HG02623 (cell line): ENCODE measurements around the gene TBC1D22A.

Experiments
- ATAC-seq: cut with Tn5 transposase; IDR thresholded peaks from one replicate; pipeline ENCODE4 v1.9.1; 2021; ENCODE audit warnings: moderate library complexity; ENCODE audit not compliant: unreplicated experiment

The TBC1D22A gene

DNA sequence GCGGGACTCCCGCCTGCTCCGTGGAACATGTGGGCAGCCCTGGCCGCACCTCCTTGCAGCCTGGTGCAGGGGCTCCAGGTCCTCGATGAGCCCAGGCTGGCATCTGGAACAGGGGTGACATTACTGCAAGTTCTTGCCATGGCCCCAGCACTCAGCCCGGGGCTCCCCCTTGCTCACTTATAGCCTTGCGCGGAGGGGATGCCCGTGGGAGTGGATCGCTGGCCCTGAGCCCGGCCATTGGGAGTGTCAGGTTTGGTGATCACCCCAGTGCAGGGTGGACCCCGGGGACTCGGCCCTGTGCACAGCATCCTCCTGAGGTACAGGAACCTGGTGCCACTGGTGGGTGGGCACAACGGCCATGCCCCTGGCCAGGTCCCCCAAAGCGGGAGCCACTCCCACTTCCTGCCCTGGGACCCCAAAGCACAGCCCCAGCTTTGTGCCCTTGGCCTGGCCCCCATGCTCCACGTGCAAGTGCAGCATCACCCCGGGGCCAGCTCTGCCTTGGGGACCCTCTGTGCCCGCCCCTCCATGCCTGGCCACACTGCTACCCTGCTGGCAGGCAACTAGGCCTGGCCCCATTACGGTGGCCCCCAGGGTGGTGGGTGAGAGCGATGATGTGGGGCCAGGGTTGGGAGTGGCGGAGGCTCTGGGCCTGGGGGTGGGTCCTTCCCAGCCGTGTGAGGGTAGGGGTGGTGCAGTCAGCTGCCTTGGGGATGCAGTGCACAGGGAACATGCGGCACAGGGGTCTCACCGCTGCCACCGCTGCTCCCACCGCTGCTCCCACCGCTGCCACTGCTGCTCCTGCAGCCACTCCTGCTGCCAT, 439.8 kb downstream of the TBC1D22A start:
- ATAC-seq, result no peak

DNA sequence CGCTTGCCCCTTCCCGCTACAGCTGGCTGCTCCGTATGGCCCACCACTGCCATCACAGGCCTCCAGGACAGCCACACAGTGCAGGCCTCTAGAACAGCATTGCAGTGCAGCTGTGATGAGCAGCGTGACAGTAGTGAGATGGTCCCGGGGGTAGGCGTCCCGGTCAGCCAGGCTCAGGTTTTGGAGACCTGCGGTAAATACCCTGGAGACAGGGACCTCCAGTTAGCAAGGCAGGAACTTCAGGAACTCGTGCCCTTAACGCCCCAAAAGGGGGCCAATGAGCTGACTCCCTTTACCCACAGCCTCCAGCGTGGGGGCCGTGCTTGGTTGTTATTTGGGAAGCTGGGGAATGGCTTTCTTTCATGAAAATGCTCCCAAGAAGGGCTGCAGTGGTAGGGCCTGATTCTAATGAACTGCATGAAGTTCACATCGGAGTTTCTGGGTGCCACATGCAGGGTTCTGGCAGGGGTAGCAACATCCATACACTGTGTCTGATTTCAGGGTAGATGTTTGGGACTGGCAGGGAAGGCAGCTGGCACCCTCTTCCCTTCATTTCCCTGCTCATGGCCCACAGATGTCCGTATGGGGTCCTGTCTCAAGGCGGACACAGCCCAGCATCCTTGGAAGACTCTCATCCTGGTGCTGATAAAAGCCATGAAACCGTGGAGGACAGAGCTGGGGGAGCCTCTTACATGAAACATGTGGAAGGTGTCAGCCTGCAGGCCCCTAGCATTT, 440.5 kb downstream of the TBC1D22A start:
- ATAC-seq, result no peak

DNA sequence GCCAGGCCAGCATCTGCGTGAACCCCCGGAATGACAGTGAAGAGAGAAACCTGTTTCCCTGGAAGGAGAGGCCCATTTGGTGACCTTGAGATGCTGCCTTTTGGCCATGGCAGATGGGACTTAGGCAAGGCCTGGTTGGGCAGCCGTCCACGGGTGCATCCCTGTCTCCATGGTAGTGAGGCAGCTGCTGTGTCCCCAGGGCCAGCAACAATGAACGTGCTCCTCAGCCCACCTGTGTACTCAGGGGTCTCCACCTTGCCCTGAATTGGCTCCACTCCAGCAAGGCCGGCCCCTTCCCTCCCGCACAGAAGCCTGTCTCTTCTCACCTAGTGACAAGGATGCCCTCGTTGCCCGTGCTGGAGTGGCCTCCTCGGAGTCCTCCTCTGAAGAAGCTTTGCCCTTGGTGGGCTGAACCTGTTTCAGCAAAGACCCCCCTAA, 441.1 kb downstream of the TBC1D22A start:
- no peak for ATAC-seq

DNA sequence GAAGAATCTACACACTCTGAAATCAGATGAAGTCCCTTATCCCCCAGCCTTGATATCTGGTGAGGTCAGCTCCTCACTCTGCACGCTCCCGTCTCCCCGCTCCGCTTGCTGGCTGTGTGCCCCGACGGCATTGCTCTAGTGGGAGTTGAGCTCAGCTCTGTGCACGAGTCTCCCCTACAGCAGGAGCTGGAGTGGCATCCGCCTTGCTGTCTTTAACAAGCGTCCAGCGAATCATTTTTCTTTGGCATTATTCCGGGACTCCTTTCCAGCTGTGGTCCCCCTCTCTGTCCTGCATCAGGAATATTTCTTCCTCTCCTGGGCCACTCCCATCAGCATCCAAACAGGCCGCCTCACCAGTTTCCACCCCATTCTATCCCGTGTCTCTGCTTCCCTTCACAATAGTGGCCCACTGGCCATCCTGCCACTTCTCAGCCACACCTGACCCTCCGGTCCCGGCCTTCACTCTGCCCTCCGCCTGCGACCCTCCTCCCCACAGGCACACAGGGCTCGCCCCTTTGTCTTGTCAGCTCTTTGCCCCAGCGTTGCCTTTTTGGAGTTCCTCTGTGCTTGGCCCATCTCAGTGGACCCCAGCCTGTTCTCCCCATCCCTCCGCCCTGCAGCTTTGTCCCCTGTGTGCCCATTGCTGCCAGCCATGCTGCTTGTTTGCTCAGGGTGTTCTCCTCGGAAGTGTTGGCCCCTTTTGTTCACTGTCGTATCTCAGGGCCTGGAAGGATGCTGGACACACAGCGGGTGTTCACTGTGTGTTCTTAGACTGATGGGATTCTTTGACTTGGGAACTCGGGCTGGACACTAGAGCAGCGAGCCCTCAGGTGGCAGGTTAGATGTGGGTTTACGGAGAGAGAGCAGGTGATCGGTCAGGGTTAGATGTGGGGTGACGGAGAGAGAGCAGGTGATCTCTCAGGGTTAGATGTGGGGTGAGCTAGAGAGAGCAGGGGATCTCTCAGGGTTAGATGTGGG, 441.8 kb downstream of the TBC1D22A start:
- ATAC-seq, result no peak

DNA sequence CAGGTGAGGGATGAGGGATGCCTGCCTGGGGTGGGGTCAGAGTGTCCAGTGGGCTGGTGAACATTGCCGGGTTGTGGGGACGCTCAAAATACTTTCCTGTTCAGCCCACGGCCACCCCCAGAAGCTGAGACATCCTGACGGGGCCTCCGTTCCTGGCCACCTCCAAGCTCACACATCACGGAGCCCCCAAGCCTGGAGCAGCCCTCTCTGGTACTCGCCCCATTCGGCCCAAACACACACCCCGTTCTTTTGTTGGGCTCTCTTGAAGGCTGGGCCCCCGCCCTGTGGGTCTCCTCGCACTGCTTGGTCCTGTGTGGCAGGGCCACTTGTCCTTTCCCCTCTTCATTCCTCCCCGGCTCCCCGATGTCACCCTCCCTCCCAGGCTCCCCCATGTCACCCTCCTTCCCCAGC, 442.6 kb downstream of the TBC1D22A start:
- ATAC-seq, result no peak

DNA sequence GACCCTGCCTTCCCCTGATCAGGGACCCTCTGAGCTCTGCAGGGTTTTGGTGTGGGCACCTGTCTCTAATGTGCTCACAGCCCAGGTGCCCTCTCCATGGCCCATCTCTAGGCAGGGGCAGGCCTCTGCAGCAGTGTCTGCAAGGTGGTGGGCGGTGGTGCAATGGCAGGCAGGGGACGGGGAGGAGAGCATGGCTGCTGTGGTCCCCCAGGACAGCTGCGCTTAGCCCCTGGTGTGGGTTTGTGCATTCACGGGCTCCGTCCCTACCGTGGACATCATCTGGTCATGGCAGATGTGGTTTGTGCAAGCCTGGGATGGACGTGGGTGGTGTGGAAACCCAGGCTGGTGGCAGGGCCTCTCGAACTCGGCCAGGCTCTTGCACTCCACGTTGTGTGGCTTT, 443.1 kb downstream of the TBC1D22A start:
- no peak for ATAC-seq

DNA sequence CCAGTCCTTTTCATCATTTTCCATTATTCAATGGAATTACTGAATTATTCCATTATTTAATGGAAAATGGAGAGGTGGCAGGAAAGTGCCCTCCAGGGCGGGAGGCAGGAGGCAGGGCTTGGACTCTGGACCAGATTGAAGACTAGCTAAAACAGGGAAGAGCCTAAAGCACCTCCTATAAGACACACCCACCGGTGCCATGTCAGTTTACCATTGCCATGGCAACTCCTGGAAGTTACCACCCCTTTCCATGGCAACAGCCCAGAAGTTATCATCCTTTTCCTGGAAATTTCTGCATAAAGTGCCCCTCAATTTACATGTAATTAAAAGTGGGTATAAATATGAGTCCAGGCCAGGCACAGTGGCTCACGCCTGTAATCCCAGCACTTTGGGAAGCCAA, 443.7 kb downstream of the TBC1D22A start:
- ATAC-seq, result no peak

DNA sequence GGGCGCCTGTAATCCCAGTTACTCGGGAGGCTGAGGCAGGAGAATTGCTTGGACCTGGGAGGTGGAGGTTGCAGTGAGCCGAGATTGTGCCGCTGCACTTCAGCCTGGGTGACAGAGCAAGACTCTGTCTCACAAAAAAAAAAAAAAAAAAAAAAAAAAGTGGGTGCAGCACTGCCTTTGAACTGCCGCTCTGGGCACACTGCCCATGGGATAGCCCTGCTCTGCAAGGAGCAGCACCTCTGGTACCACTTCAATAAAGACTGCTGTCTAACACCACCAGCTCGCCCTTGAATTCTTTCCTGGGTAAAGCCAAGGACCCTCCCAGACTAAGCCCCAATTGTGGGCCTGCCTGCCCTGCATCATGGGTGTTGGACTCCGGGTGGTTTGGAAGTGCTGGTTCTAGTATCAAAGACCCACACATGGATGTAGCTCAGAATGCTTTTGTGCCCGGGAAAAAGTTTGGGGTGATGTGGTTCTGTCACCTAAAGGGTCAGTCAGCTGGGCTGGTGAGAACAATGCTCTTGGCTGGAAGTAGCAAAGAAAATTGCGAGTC, 444.3 kb downstream of the TBC1D22A start:
- no peak for ATAC-seq

DNA sequence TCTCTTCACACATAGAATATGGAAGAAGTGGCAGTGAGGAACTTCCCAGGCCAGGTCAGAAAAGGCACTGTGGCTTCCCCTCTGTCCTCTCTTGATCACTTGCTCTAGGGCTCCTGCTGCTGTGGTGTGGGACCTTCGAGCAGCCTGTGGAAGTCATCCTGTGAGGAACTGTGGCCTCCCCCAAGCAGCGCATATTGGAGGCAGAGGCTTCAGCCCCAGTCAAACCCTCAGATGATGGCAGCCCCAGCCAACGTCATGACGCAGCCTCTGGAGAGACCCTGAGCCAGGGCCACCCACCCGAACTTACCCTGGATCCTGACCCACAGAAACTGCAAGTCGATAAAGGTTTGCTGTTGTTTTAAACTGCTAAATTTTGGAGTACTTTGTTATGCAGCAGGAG, 444.9 kb downstream of the TBC1D22A start:
- ATAC-seq, result no peak

DNA sequence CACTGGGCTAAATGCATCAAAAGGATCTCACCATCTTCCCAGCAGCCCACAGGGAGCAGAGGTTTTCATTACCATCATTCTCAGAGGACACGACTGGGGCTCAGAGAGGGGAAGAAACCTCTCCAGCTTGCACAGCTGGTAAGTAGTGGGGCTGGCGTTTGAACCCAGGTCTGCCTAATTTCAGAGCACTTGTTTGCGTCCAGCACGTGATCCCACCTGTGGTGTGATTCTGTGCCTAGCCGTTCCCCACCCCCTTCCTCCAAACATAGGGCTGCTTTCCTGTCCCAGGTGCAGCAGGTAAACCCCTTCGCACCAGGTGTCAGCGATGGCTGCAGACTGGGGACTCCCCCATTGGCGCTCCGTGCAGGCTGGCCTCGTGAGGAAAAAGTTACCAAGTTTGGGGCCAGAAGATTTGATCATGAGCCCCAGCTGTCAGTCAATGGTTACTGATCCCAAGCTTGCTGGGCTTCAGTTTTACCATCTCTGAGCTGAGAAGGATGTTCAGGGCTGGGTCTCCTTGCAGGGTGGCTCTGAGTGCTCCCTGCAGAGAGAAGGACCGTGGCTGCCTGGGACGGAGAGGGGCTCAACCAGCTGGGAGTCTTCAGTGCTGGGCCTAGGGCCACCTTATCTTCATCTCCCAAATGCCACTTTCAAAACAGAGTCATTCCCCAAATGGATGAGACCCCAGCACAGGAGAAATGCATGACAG, 445.6 kb downstream of the TBC1D22A start:
- no peak for ATAC-seq

DNA sequence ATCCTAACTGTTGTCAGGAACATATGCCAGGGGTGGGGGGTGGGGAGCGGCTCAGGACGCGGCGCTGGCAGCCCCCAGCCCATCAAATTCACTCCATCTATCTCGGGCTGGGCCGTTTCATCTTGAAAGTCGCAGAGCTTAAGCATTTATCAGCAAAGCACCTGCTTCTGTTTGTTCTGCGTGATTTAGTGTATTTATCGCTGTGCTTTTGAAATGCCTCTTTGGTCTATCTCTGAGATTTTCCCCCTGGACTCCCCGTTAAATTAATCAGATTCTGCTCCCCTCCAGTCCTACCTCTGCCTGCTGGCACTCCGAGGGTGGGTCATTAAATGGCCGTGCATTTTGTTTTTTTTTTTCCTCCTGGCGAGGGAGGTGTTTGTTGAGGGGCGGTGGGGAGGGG, 446.2 kb downstream of the TBC1D22A start:
- ATAC-seq, result no peak

DNA sequence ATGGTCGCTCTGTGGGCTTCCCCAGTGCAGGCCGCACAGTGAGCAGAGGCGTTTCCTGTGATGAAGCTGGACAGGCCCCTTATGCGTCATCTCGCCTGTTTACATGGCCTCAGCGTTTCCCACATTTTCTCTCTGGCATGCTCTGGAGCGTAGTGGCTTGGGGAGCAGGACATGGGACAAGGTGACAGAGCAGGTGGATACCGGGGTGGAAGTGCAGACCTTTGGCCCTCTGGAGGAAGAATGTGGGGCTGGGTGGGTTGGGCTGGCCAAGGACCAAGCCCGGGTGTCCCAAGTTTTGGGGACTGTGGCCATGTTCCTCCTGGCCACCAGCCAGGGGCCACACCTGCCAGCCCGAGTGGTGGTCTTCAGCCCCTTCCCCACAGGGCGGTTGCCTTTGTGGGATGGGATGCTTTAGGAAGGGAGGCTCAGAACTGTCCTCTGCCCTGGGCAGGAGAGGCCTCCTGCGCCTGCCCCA, 446.6 kb downstream of the TBC1D22A start:
- no peak for ATAC-seq

DNA sequence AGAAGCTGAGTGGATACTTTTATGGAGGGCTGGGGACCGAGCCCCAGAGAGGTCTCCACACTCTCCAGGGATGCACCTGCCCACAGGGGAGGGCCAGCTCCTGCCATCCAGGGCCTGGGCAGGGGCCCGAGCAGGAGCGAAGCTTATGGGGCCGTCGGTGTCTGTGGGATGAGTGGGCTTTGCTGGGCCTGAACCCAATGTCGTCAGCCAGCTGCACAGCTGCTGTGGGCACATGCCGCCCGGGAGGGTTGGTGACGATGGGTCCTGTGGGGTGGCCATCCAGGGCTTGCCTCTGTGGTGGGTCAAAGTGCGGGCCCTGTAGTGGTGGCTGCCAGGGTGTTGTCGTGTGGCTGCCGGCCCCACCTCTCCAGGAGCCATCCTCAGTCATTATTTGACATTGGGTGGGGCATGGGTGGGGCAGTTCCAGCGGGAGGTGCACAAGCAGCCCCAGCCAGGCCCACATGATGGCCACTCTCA, 447.1 kb downstream of the TBC1D22A start:
- ATAC-seq, result no peak

DNA sequence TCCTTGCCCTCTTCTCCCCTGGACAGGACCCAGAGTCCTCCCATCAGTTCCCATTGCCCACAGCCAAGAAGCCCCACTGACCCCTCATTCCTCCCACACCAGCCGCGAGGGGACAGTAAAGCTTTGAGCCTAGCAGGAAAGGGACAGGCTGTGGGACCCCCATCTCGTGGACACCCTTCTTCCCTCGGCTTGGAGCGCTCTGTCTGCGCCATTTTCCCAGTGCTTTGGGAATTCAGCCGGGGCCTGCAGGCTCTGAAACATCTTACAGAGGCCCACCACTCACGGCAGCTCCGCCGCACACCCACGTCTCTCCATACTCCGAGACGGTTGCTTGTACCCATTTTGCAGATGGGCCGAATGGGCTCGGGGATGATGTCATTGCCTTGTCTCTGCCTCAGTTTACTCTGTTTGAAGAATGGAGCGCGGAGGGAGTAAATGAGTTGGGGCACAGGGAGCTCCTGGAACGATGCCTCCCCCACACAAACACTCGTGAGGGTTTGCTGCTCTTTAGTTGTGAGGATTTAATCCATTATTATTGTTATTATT, 447.7 kb downstream of the TBC1D22A start:
- no peak for ATAC-seq

DNA sequence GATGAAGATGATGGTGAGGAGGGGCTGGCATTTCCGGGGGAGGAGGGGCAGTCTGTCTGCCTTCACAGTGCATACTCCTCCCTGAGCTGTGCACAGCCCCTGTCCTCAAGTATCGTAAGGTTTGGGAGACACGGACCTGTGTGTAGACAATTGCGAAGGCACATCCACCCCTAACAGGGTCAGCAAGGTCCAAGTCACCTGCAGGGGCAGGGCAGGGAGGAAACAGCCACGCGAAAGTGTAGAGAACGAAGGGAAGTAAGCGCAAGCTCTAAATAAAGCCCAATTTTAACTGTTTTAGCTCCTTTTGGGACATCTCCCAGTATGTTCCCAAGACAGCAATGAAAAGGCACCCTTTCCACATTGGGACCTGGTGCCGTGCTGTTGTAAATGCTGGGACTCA, 448.2 kb downstream of the TBC1D22A start:
- no peak for ATAC-seq

DNA sequence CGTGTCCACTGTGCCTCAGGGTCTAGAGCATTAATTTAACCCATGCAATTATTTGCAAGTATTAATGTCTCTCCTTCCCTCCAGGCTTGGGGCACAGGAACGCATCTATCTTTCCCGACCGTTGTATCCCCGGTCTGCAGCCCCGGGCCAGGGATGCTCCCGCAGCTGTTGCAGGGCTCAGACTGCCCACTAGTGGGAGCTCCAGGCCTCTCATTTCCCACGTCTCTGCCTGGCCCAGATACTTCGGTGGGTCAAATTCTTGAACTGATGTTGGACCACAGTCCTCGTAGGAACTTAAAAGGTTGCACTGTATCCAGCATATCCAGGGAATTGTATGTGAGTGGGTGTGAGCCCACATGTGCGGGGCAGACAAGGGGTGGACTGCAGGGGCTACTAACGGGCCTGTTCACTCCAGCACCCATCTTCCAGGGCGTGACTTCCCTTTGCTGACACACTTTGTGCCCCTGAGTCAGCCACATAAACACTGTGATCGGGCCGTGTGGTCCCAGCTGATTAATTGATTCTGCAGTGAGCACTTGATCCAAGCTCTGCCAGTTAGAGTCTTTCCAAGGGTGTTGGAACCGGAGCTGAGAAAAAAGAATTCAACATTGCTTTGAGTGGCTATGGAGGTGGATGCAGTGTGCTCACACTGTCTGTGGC, 451.3 kb downstream of the TBC1D22A start:
- ATAC-seq, result no peak

DNA sequence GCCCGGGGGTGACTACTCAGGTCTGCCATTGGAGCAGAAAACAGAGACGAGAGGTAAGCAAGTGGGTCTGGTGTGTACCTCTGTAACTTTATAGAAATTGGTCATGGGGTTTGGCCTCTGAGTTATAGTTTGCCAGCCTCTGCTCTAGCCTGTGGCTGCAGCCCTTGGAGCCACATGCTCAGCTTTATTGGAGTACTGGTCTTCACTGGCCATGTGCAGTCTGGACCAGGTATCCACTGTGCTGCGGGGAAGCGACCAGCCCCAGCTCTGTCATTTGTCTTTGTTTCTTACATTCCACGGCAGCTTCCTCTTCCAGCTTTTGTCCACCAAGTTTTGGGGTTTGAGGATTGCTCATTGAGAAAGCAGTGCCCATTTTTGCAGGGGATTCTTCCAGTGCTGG, 453.4 kb downstream of the TBC1D22A start:
- ATAC-seq, result no peak

DNA sequence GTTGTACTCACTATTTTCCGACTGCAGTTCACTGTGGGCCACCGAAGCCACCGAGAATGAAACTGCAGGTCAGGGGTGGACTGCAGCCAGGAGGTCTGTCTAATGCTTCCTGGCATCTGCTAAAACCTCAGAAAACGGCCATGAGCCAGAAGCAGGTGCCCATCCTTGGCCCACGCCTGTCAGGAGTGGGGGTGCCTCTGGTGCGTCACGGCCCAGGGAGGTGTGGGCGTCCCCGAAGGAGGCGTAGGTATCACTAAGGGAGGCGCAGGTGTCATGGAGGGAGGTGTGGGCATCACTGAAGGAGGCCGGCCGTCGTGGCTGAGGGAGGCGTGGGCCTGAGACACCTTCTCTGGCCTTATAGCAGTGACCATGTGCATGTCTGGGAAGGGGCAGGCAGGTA, 456.2 kb downstream of the TBC1D22A start:
- ATAC-seq, result no peak

DNA sequence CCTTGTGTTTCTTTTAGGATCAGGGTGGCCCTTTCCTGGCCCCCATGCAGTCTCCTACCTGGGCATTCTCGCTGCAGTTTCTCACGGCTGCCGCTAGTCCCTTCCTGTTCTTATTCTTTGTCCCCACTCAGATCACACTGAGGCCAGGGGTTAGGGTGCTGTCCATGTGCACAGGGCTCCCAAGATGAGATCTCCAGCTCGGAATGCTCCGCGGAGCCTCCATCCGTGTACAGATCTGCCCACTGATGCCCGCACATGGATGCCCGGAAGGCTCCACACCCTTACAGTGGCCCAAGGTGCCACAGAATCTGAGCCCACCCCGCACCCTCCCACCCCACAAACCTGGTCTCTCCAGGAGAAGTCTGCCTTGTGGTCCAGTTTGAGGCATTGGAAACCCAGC, 457.3 kb downstream of the TBC1D22A start:
- no peak for ATAC-seq
